Lower leg skin (tissue), 4 donors: ENCODE measurements around the gene CCNYL1. TPM values are rescaled to one million over a fixed set of nuclear protein-coding genes. Genes with fewer than 3 reads are reported as not detected.
"Not testable (repeated sequence)": the region's sequence is repeated elsewhere in the genome, so short reads cannot be mapped to it uniquely, and the experiment has no call there.

ENCODE experiments used
- DNase-seq, 2 donors: peaks; one replicate each; pipeline ENCODE4 v3.0.0-alpha.2; 2019; ENCODE audit warnings: low spot score in 2 of 2
- H3K4me3 ChIP-seq: fragments of 200-600 bp; sonication (generic); 2 replicates; pipeline ENCODE4 v1.5.1; 2017; ENCODE audit warnings: mild to moderate bottlenecking, low read depth; ENCODE audit not compliant: poor library complexity, severe bottlenecking
- POLR2A ChIP-seq, 2 donors: fragments of 450-650 bp; IDR thresholded peaks; one replicate each; pipeline ENCODE4 v1.6.1; 2016 to 2017; ENCODE audit warnings: antibody characterized with exemption in 2 of 2, mild to moderate bottlenecking in 1 of 2, moderate library complexity in 1 of 2
- WGBS, 2 donors: methylation state at CpG; one replicate each; pipeline ENCODE4 v1.1.5; 2018; 5-methylcytosine and 5-hydroxymethylcytosine counted together
- intact Hi-C: fragments of 100-400 bp; cut with DNase I; formaldehyde crosslinking; loops from one replicate; pipeline ENCODE4 v1.15.0; 2023; ENCODE audit warnings: low total_unique reads
- total RNA-seq, 4 donors: library from RNA; depleted of rRNA; stranded (reverse); fragments of >200 nt; gene quantifications; one replicate each; pipeline ENCODE4 v1.1.0, GENCODE V29; 2016
- TF ChIP-seq, protein P1 (sequence below), 3 donors: fragments of 450-650 bp; IDR thresholded peaks; one replicate each; pipeline ENCODE4 v1.5.1; 2016; ENCODE audit warnings: antibody characterized with exemption in 3 of 3, mild to moderate bottlenecking in 3 of 3, moderate library complexity in 2 of 3

Gene CCNYL1
- total RNA-seq, 4 donors from 2014 or later: 2.2 to 10.1 (median 3.6) TPM

DNA sequence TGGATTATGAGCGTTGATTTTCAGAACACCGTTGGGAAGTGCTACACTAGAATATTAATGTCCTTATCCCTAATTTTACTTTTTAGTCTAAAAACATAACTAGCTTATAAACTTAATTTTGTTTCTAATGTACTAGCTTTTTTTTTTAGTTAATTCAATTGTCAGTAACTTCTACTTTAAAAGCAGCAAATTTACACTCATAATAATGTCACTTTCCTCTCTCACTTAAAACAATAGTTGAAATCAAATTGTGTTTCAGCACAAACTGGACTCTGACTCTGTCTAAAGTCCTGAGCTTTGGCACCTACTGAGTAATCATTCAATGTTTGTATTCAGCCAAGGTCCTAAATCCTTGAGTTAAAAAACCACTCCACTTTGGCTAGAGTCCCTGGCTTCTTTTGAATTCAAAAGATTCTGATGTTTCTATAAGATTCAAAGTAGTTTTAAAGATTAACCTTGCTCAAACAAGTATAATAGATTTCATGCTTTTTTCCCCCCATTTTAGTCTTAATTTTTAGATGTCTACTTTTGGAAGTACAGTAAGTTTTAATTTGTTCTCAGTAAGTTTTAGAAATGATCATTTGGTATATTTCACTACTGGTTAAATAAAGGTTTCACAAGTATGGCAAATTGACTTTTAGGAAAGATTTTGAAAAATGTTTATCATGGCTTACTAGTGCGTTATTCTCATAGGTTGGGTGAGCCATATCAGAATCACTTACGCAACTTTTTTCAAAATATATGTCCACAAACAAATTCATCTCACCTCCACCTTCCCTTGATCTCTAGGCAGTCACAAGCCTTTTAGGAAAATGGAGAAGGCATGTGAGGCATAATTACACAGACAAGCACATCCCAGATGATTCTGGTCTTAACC is 23.4 kb downstream of the CCNYL1 start:
- H3K4me3 ChIP-seq: no peak overlapping the region
- TF ChIP-seq POLR2A (IDR thresholded peaks at IDR 0.05): no peak
- TF ChIP-seq, protein P1, sequence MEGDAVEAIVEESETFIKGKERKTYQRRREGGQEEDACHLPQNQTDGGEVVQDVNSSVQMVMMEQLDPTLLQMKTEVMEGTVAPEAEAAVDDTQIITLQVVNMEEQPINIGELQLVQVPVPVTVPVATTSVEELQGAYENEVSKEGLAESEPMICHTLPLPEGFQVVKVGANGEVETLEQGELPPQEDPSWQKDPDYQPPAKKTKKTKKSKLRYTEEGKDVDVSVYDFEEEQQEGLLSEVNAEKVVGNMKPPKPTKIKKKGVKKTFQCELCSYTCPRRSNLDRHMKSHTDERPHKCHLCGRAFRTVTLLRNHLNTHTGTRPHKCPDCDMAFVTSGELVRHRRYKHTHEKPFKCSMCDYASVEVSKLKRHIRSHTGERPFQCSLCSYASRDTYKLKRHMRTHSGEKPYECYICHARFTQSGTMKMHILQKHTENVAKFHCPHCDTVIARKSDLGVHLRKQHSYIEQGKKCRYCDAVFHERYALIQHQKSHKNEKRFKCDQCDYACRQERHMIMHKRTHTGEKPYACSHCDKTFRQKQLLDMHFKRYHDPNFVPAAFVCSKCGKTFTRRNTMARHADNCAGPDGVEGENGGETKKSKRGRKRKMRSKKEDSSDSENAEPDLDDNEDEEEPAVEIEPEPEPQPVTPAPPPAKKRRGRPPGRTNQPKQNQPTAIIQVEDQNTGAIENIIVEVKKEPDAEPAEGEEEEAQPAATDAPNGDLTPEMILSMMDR (IDR thresholded peaks at IDR 0.05): no peak
- no peak for DNase-seq
- intact Hi-C loops: no loop called here
- 71 to 90% methylated on average over 4 of the region's 4 CpGs for WGBS, 2 donors

DNA sequence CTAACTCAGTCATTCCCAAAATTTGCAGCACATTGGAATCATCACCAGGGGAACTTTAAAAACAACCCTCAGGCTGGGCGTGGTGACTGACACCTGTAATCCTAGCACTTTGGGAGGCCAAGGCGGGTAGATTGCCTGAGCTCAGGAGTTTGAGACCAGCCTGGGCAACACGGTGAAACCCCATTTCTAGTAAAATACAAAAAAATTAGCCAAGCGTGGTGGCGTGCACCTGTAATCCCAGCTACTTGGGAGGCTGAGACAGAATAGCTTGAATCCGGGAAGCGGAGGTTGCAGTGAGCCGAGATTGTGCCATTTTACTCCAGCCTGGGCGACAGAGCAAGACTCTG is 24.0 kb downstream of the CCNYL1 start:
- DNase-seq, intact Hi-C loops, H3K4me3 ChIP-seq: not testable (repeated sequence)
- 85 to 97% methylated on average over 9 of the region's 9 CpGs for WGBS, 2 donors

DNA sequence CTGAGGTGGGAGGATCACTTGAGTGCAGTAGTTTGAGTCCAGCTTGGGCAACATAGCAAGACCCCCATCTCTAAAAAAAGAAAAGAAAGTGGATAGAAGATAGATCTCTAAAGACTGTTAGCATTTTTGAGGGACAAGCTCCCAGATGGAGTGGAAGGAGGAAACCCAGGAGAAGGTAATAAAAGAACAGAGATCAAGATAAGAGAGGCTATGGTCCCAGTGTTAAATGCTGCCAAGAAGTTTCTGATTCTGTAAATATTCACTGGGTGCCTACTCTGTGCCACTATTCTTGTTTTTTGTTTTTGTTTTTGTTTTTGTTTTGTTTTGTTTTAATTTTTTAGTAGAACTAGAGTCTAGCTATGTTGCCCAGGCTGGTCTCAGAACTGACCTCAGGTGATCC is 32.1 kb downstream of the CCNYL1 start:
- no peak for DNase-seq
- H3K4me3 ChIP-seq: no peak overlapping the region
- intact Hi-C loops: loop anchor here (10.0 kb wide), 1 partner anchor 331 kb away; no protein-coding TSS in a partner anchor
- TF ChIP-seq POLR2A (IDR thresholded peaks at IDR 0.05): no peak

DNA sequence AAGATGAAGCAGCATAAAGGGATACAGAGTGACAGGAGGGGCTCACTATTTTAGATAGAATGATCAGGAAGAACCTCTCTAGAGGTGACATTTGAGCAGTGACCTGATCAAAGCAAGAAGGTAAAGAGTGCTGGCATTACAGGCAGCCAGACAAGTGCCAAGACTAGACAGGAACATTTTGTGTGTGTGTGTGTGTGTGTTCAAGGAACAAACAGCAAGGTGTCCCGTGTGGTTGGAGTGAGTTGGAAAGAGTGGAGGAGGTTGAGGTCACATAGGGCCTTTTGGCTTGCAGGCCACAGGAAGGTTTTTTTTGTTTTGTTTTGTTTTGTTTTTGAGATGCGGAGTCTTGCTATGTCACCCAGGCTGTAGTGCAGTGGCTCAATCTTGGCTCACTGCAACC is 32.6 kb downstream of the CCNYL1 start:
- 82 to 86% methylated on average over 2 of the region's 2 CpGs for WGBS, 2 donors
- no peak for TF ChIP-seq POLR2A (IDR thresholded peaks at IDR 0.05)
- DNase-seq: no peak
- no peak overlapping the region for H3K4me3 ChIP-seq
- intact Hi-C loops: loop anchor here (10.0 kb wide), 1 partner anchor 331 kb away; no protein-coding TSS in a partner anchor

DNA sequence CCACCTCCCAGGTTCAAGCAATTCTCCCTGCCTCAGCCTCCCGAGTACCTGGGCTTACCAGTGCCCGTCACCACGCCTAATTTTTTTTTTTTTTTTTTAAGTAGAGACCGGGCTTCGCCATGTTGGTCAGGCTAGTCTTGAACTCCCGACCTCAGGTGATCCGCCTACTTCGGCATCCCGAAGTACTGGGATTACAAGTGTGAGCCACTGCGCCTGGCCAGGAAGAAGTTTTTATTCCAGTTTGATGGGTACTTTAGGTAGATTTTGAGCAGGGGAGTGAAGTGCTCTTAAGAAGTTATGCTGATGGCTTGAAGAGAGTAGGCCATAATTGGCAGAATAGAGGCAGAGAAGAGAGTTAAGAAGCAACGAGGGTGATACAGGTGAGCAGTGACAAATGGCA is 33.0 kb downstream of the CCNYL1 start:
- H3K4me3 ChIP-seq: no peak overlapping the region
- no peak for DNase-seq
- WGBS, 2 donors: 87 to 92% methylated on average over 11 of the region's 11 CpGs
- TF ChIP-seq, protein P1 (IDR thresholded peaks at IDR 0.05): no peak
- no peak for TF ChIP-seq POLR2A (IDR thresholded peaks at IDR 0.05)
- intact Hi-C loops: loop anchor here (10.0 kb wide), 1 partner anchor 330 kb away; no protein-coding TSS in a partner anchor

DNA sequence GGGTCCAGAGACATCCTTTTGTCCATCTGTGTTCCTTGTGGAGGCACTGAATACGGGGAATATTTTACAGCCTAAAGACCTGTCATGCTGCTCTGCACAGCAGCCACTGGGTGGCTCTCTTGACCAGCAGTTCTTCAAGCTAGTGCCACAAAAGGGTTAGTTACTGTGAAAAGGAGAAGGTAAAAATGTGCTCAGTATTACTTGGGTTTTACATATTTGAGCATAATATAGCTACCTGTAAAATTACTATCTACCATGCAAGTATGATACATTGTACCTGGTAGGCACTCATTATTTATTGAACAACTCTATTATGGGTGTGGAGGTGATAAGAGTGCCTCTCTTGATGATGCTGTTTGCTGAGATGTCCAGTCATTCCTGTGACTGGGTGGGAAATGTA is 34.7 kb downstream of the CCNYL1 start:
- TF ChIP-seq, protein P1 (IDR thresholded peaks at IDR 0.05): peak in 1 of 3 donors; percentile 60
- no peak for TF ChIP-seq POLR2A (IDR thresholded peaks at IDR 0.05)

DNA sequence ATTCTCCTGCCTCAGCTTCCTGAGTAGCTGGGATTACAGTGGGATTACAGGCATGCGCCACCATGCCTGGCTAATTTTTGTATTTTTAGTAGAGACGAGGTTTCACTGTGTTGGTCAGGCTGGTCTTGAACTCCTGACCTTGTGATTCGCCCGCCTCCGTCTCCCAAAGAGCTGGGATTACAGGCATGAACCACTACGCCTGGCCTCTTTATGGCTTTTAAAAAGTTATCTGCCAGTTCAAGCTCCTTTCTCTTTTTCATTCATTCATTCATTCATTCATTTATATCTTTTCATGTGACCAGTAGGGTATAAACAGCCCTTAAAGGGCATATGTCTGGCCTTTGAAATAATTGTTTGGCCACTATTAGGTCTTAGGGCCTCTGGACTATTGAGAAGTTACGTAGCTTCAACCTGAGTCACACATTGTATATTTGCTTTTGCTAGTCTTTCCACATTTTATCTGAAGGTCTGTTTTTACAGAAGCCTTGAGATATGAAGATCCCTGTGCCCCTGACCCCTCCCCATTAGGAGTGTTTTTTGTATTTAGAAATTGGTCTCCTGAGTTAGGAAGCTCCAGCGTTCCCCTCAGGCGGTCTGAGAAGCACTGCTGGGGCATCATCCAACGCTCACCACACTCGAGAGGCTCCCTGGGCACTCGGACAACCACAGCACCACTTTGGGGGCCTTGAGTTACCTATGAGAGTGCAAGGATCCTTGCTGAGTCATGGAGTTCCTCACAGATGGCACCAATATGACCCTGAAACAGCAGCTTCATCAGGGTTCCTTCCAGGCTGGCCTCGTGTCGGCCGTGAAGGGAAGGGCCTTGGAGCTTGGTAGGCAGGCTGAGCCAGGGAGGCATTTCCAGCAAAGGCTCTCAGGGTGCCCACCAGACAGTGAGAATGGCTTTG is 36.5 kb downstream of the CCNYL1 start:
- DNase-seq: no peak
- no peak overlapping the region for H3K4me3 ChIP-seq
- intact Hi-C loops: loop anchor here (5.0 to 10.0 kb wide), 2 partner anchors 289 to 327 kb away; no protein-coding TSS in a partner anchor
- TF ChIP-seq POLR2A (IDR thresholded peaks at IDR 0.05): no peak
- TF ChIP-seq, protein P1 (IDR thresholded peaks at IDR 0.05): no peak
- WGBS, 2 donors: 90 to 91% methylated on average over 15 of the region's 15 CpGs

More for the DNA sequence above, 34.7 kb downstream of the CCNYL1 start:
- H3K4me3 ChIP-seq: no peak overlapping the region
- intact Hi-C loops: loop anchor here (5.0 to 10.0 kb wide), 2 partner anchors 291 to 329 kb away; no protein-coding TSS in a partner anchor
- DNase-seq: no peak
- WGBS, 2 donors: 26 to 33% methylated on average over 1 of the region's 1 CpG
